ENCODE data around the gene FAM50A.

The FAM50A gene

DNA sequence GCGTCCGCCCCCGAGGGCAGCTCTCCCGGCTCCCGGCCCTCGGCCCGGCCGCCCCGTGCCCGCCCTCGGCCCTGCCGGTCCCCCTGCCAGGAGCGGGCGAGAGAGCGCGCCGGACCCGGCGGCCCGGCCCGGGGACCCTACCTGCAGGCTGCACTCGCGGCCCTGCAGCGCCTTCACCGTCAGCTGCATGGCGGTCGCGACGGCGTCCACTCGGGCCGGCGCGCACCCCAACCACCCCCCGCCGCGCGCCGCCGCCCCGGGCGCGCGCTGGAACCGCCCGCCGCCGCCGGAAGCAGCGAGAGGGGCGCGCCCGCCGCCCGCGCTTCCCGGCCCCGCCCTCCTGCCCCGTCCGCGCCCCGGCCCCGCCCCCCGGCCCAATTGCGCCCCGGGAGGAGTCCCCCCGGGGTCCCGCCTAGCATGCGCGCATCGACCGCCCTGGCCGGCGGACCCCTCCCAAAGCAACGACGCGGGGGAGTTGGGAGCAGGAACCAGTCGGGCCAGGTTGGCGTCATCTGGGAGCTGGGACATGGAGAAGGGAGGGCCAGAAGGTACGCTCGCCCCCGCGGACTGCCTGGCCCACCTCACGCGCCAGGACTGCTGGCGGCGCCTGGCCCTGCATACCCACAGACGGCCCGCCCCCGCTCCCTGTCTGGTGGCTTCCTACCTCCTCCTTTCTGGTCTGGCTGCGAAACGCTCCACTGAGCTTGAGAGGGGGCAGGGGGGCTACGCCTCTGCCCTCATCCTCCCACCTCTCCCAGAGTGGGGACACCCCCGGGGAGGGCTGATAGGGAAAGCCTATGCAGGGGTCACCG lies 42.7 kb downstream of the FAM50A start, which contains the start of gene UBL4A:
TSS of gene UBL4A (minus strand) at position 220 of the 812 bp plus-strand sequence. CDS start at position 189, 31 bp downstream.
- TF ChIP-seq GATA2 (IDR thresholded peaks at IDR 0.05; ENCODE audit: low read depth, low read length) = no peak
- no peak for TF ChIP-seq GATA3 (IDR thresholded peaks at IDR 0.05; ENCODE audit: low read depth, low read length)

DNA sequence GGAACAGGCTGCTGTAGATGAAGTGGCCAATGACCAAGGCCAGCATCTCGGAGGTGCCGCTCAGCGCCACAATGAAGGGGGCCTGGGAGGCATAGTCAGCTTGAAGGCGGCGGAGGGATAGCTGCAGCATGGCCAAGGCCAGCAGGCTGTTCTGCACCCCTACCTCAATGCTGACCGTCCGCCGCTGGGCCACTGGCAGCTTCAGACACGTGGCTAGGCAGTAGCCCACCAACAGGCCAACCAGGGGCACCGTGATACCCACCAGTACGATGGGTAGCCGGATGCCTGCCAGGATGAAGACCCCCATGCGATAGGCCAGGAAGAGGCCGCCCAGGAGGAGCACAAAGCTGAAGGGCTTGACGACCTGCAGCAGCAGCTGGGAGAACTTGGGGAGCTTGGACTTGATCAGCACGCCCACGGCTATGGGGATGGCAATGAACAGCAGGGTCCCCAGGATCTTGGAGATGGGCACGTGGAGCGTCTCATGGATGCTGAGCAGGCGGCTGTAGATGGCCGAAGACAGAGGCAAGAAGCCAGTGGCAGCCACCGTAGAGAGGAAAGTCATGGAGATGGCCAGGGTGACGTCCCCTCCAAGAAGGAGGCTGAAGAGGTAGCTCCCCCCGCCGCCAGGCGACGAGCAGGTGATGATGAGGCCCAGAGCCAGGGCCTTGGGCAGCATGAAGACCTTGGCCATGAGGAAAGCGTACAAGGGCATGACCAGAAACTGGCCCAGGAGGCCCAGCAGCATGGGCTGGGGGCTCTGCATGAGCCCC lies 43.8 kb downstream of the FAM50A start:
- no peak for TF ChIP-seq GATA2 (IDR thresholded peaks at IDR 0.05; ENCODE audit: low read depth, low read length)
- no peak for TF ChIP-seq GATA3 (IDR thresholded peaks at IDR 0.05; ENCODE audit: low read depth, low read length)

DNA sequence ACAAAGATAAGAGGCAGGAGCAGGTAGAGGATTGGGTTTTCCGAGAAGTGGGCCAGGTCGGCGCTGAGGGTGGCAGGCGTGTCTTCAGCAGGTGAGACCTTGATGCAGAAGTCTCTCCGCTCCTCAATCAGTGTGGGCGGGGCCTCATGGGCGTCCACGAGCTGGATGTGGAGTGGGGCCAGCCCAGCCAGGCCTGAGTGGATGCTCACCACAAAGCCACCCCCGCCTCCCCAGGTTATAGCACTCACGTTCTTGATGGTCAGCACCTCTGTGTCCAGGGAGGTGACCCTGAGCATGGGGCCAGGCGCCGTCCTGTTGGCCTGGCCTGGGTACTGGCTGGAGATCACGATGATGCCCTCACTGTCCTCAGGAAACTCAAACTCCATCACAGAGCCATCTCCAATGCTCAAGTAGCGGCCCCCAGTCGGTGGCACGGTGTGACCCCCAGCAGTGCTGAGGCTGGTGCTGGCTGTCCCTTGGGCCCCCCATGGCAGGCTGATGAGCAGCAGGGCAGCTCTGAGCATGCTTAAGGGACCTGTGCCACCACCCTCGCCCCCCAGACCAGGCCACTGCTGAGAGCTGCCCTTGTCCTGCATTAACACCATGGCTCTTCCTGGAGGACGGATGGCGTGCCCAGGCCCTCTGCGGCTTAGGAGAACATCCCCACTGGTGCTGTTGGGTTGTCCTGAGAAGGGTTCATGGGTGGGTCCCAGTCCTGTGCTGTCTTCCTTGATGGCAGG lies 44.6 kb downstream of the FAM50A start:
- no peak for TF ChIP-seq GATA2 (IDR thresholded peaks at IDR 0.05; ENCODE audit: low read depth, low read length)
- TF ChIP-seq GATA3 (IDR thresholded peaks at IDR 0.05; ENCODE audit: low read depth, low read length) = no peak

DNA sequence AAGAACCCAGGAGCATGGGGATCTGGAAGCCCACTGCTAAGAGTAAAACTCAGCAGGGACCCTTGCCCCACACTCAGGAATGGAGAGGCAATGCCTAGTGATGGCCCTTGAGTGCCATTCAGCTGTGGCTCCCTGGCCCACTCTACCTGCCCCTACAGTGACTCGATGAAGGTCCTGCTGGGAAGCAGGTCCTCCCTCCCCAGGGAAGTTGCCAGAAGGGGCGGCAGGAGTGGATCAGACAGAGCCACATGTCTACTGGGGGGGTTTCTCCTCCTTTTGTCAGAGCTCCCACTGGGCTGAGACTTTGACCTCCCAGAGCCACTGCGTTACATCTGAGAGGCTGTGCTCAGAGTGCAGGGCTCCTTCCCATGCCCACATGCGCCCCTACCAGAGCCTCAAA lies 45.2 kb downstream of the FAM50A start:
- no peak for TF ChIP-seq GATA3 (IDR thresholded peaks at IDR 0.05; ENCODE audit: low read depth, low read length)
- TF ChIP-seq GATA2 (IDR thresholded peaks at IDR 0.05; ENCODE audit: low read depth, low read length) = no peak

DNA sequence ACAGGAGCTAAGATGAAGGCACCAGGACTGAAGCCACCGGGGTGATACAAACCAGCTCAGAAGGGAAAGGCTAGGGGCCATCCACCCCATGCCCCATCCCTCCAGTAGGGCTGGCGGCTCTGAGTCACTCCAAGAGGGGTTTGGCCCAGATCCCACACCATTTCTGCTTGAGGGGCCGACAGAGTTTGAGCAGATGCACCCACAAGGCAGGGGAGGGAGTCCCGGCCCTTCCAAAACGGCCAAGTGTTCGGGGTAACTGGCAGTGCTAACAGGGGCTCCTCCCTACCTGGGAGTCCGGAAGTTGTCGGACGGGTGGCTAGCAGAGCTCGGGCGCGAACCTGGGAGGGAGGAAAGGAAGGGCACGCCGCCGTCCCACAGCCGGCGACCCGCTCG lies 46.1 kb downstream of the FAM50A start:
- TF ChIP-seq GATA2 (IDR thresholded peaks at IDR 0.05; ENCODE audit: low read depth, low read length) = no peak
- TF ChIP-seq GATA3 (IDR thresholded peaks at IDR 0.05; ENCODE audit: low read depth, low read length) = no peak

DNA sequence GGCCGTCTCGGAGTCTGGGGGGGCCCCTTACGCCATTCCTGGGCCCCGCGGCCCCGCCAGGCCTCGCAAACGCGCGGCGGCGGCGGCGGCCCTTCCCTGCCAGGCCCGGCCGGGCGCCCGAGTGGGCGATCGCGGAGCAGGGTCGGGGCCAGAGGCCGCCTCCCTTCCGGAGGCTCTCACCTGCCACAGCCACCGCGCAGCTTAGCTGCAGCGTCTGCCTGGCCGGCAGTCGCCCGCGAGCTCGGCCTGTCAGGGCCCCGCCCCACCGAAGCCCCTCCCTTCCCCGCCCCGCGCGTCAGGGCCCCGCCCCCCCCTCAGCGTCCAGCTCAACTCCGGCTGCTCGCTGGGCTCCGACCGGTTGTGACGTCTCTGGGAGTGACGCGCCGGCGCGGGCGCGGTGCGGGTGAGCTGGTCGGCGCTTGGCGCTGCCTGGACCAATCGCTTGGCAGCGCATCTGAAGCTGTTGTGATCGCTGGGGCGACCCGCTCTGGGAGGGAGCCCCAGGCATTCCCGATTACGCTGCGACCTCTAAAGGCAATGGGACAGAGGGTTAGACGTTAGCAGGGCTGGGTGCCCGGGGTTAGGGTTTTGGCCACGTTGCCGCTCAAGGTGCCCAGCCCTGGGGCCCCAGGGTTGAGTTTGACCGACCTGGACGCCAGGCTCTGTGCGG lies 46.6 kb downstream of the FAM50A start, which contains the start of gene SLC10A3:
TSS of gene SLC10A3 (minus strand) at position 216 of the 670 bp plus-strand sequence. CDS start 1,689 bp downstream, outside the sequence.
- no peak for TF ChIP-seq GATA3 (IDR thresholded peaks at IDR 0.05; ENCODE audit: low read depth, low read length)
- no peak for TF ChIP-seq GATA2 (IDR thresholded peaks at IDR 0.05; ENCODE audit: low read depth, low read length)

DNA sequence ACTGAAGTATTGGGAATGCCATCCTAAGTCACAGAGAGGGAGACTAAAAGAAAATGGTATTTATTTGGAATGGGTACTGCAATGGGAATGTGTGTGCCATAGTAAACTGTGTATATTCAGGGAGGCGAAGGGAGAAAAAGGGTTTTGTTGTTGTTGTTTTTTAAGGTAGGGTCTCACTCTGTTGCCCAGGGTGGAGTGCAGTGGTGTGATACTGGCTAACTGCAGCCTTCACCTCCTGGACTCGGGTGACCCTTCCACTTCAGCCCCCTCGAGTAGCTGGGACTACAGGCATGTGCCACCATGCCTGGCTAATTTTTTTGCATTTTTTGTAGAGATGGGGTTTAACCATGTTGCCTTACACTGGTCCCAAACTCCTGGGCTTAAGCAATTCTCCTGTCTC lies 50.8 kb downstream of the FAM50A start:
- TF ChIP-seq GATA3 (IDR thresholded peaks at IDR 0.05; ENCODE audit: low read depth, low read length) (no peak), GATA2 (IDR thresholded peaks at IDR 0.05; ENCODE audit: low read depth, low read length) (no peak)

DNA sequence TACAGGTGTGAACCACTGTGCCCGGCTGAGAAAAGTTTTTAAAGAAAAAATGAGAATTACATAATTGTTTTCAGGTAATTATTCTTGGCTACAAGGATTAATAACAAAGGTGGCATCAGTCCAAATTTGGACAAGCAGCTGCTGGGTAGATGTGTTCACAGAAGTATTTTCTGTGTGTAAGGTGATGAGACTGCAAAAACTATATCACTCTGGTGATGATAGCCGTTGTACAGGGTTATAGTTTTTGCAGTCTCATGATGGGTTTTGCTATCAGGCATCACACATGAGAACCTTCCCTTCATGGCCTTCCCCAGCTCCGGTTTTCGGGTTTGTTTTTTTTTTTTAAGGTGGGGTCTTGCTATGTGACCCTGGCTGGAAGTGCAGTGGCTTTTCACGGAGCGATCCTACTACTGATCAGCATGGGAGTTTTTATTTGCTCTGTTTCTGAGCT lies 51.6 kb downstream of the FAM50A start:
- TF ChIP-seq GATA3 (IDR thresholded peaks at IDR 0.05; ENCODE audit: low read depth, low read length) (no peak), GATA2 (IDR thresholded peaks at IDR 0.05; ENCODE audit: low read depth, low read length) (no peak)

Data from SH-SY5Y (cell line).